ENCODE measurements around the gene OBSL1. TPM values are rescaled to one million over a fixed set of nuclear protein-coding genes. Genes with fewer than 3 reads are reported as not detected.

The OBSL1 gene
- total RNA-seq, 1 experiment from 2014 or later: 23.1 TPM

DNA sequence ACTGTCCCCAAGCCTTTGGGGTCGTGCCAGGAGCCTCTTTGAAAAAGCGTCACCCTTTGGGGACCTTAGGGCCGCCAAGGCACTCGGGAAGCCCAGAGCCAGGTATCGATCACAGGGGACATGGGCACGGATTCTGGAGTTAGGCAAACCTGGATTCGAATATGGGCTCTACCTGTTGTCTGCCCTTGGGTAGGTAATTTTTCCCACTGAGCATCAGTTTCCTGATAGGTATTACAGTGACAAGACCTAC, 18.2 kb downstream of the OBSL1 start:
- intact Hi-C loops (cut with micrococcal nuclease; ENCODE audit: unreplicated experiment): no loop called here
- H3K27ac ChIP-seq (ENCODE audit: low read depth, low read length, poor library complexity, severe bottlenecking): no peak overlapping the region
- no peak for DNase-seq (ENCODE audit: low spot score)
- H3K27me3 ChIP-seq (replicated peaks; ENCODE audit: insufficient read depth, low read depth, low read length, poor library complexity): no peaks in the 10 kb centered on the region
- H3K9me3 ChIP-seq (ENCODE audit: low read depth, low read length, poor library complexity, severe bottlenecking): no peaks in the 10 kb centered on the region
- no peaks in the 10 kb centered on the region for H3K36me3 ChIP-seq (ENCODE audit: insufficient read depth, low read length, poor library complexity, severe bottlenecking)
- ChIA-PET CTCF (interaction anchor here (1.1 kb wide), 1 partner anchor 18 kb away, joined by 3 read pairs; the partner anchor contains the start of gene OBSL1), POLR2A (ENCODE audit: low non-redundant PET) (no interaction called here)
- TF ChIP-seq, protein P1, sequence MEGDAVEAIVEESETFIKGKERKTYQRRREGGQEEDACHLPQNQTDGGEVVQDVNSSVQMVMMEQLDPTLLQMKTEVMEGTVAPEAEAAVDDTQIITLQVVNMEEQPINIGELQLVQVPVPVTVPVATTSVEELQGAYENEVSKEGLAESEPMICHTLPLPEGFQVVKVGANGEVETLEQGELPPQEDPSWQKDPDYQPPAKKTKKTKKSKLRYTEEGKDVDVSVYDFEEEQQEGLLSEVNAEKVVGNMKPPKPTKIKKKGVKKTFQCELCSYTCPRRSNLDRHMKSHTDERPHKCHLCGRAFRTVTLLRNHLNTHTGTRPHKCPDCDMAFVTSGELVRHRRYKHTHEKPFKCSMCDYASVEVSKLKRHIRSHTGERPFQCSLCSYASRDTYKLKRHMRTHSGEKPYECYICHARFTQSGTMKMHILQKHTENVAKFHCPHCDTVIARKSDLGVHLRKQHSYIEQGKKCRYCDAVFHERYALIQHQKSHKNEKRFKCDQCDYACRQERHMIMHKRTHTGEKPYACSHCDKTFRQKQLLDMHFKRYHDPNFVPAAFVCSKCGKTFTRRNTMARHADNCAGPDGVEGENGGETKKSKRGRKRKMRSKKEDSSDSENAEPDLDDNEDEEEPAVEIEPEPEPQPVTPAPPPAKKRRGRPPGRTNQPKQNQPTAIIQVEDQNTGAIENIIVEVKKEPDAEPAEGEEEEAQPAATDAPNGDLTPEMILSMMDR (conservative IDR thresholded peaks at IDR 0.05; ENCODE audit: low read depth, low read length): no peak
- TF ChIP-seq EZH2 (IDR thresholded peaks at IDR 0.05; ENCODE audit: borderline replicate concordance, low read depth, low read length, poor library complexity, severe bottlenecking): no peak
- BruUV-seq (replicated peaks): no TSS peak
- peak overlapping the region; percentile 59 for H3K4me3 ChIP-seq (ENCODE audit: low read depth, low read length, poor library complexity, severe bottlenecking)
- no peaks in the 10 kb centered on the region for H3K4me1 ChIP-seq (ENCODE audit: insufficient read depth, low read length, poor library complexity, severe bottlenecking)

DNA sequence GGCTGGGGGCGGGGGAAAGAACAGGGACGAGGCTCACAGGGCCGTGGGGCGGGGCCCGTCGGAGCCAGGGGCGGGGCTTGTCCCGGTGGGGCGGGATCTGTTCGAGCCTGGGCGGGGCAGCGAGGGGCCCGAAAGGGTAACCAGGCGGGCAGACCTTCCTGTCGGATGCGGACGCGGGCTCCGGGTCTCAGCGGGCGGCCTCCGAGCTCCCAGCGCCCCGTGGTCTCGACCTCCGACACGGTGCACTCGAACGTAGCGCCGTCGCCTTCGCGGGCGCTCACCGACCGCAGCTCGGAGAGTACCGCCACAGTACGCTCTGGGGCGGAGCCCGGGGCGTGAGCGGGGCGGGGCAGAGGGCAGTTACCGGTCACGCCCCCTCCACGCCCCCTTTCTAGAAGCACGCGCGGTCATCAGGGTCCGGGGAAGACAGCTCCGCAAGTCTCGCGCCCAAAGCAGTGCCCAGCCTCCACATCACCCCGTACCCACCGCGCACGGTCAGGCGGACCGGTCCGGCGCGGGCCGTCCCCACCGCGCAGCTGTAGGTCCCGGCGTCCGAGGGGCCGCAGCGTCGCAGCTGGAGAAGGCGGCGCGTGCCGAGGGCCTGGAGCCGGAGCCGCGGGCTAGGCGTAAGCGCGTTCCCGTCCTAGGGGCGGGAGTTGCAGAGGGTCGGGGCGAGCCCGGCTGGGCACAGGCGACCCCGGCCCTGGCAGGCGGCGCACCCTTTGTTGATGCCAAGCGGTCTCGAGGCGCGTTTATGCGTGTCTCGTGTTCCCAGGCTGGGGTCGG, 18.8 kb downstream of the OBSL1 start:
- no peaks in the 10 kb centered on the region for H3K9me3 ChIP-seq (ENCODE audit: low read depth, low read length, poor library complexity, severe bottlenecking)
- POLR2A ChIA-PET (ENCODE audit: low non-redundant PET): interaction anchor here (0.5 kb wide), 1 partner anchor 27 kb away, joined by 3 read pairs; no protein-coding TSS in a partner anchor
- peak overlapping the region; percentile 59 for H3K4me3 ChIP-seq (ENCODE audit: low read depth, low read length, poor library complexity, severe bottlenecking)
- no peaks in the 10 kb centered on the region for H3K4me1 ChIP-seq (ENCODE audit: insufficient read depth, low read length, poor library complexity, severe bottlenecking)
- intact Hi-C loops (cut with micrococcal nuclease; ENCODE audit: unreplicated experiment): no loop called here
- H3K27me3 ChIP-seq (replicated peaks; ENCODE audit: insufficient read depth, low read depth, low read length, poor library complexity): no peaks in the 10 kb centered on the region
- CTCF ChIA-PET: interaction anchor here (1.1 kb wide), 1 partner anchor 19 kb away, joined by 3 read pairs; the partner anchor contains the start of gene OBSL1
- H3K27ac ChIP-seq (ENCODE audit: low read depth, low read length, poor library complexity, severe bottlenecking): peak overlapping the region; percentile 25
- no peak for TF ChIP-seq EZH2 (IDR thresholded peaks at IDR 0.05; ENCODE audit: borderline replicate concordance, low read depth, low read length, poor library complexity, severe bottlenecking)
- TF ChIP-seq, protein P1 (conservative IDR thresholded peaks at IDR 0.05; ENCODE audit: low read depth, low read length): no peak
- no TSS peak for BruUV-seq (replicated peaks)
- H3K36me3 ChIP-seq (ENCODE audit: insufficient read depth, low read length, poor library complexity, severe bottlenecking): no peaks in the 10 kb centered on the region
- DNase-seq (ENCODE audit: low spot score): peak; percentile 85

DNA sequence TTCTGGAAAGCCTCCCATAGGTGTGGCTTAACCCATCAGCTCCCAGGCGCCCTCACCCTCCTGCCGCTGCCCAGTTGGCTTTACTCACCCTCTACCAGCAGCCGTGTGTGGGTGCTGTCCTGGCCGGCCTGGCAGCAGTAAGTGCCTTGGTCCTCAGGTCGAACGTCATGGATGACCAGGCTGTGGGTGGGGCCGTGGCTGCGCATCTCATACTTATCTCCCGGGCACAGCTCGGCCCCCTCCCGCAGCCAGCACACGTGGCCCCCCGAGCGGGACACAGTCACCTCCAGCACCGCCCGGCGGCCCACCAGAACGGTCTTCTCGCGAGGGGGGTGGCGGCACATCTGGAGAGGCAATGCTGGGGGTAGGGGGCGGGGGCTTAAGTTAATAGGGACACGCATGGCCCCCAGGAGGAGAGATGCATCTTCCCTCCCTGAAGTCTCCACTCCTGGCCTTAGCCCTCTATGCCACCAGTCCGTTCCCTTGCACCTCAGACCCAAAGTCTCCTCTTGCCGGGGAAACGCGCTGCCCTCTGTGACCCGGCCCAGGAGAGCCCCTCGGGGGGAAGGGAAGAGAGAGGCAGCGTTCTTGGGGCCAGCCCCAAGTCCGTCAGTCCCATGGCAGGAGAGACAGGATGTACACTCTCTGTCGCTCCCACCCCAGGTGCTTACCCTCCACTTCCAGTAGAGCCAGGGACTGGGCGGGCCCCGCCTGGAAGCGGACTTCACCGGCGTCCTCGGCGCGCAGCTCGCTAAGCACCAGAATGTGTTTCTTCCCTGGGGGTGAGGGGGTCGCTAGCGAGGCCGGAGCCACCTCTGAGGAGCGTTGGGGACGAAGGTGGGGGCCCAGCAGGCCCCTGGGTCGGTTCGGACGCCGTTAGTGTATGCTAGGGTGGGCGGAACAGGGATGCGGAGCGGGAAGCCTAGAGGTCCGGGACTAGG, 19.6 kb downstream of the OBSL1 start:
- ChIA-PET POLR2A (ENCODE audit: low non-redundant PET) (interaction anchor here (0.5 kb wide), 1 partner anchor 26 kb away, joined by 3 read pairs; no protein-coding TSS in a partner anchor), CTCF (interaction anchor here (0.6 to 1.1 kb wide), 2 partner anchors 9 to 20 kb away, joined by 3 to 6 read pairs; partner anchors contain the start of gene OBSL1)
- Histone ChIP-seq H3K27me3 (replicated peaks; ENCODE audit: insufficient read depth, low read depth, low read length, poor library complexity) (no peaks in the 10 kb centered on the region), H3K27ac (ENCODE audit: low read depth, low read length, poor library complexity, severe bottlenecking) (no peak overlapping the region), H3K36me3 (ENCODE audit: insufficient read depth, low read length, poor library complexity, severe bottlenecking) (no peaks in the 10 kb centered on the region), H3K4me3 (ENCODE audit: low read depth, low read length, poor library complexity, severe bottlenecking) (peak overlapping the region; percentile 59), H3K4me1 (ENCODE audit: insufficient read depth, low read length, poor library complexity, severe bottlenecking) (no peaks in the 10 kb centered on the region), H3K9me3 (ENCODE audit: low read depth, low read length, poor library complexity, severe bottlenecking) (no peaks in the 10 kb centered on the region)
- BruUV-seq (replicated peaks): no TSS peak
- no peak for DNase-seq (ENCODE audit: low spot score)
- TF ChIP-seq, protein P1 (conservative IDR thresholded peaks at IDR 0.05; ENCODE audit: low read depth, low read length): no peak
- TF ChIP-seq EZH2 (IDR thresholded peaks at IDR 0.05; ENCODE audit: borderline replicate concordance, low read depth, low read length, poor library complexity, severe bottlenecking): no peak
- intact Hi-C loops (cut with micrococcal nuclease; ENCODE audit: unreplicated experiment): no loop called here
